IMR-90 (cell line): ENCODE measurements around the gene WWC2. TPM values are rescaled to one million over a fixed set of nuclear protein-coding genes. Genes with fewer than 3 reads are reported as not detected.

Experiments used
- ATAC-seq: fragments of 200-7000 bp; cut with Tn5 transposase; 2 replicates; pipeline ENCODE4 v1.9.1; 2020; ENCODE audit warnings: low read depth, mild to moderate bottlenecking, moderate library complexity
- BruUV-seq: library from RNA; stranded (reverse); fragments of 400-500 nt; replicated peaks from 2 replicates; lab custom pipeline; 2021; lab: Mats Ljungman, UMichigan
- CTCF ChIA-PET: fragments of 300-600 bp; formaldehyde crosslinking; extraction: SDS; loops from one replicate; lab custom pipeline; 2021; ENCODE audit warnings: antibody characterized with exemption; lab: Yijun Ruan, JAX
- POLR2A ChIA-PET: fragments of 300-600 bp; sonication (Branson Sonifier 250); formaldehyde crosslinking; loops from one replicate; lab custom pipeline; 2022; ENCODE audit warnings: antibody characterized with exemption; ENCODE audit not compliant: unreplicated experiment; lab: Charles Lee
- DNase-seq: peaks from one replicate; pipeline ENCODE4 v3.0.0; 2013
- H2AFZ ChIP-seq: replicated peaks from 2 replicates; pipeline ENCODE3; 2013; ENCODE audit warnings: low read length, mild to moderate bottlenecking; ENCODE audit not compliant: poor library complexity
- H2AK5ac ChIP-seq: 2 replicates; pipeline ENCODE4 v1.6.1; 2013; ENCODE audit warnings: low read depth, low read length, inconsistent platforms
- H2AK9ac ChIP-seq: replicated peaks from 2 replicates; pipeline ENCODE3; 2013; ENCODE audit warnings: mild to moderate bottlenecking, low read depth, low read length, moderate library complexity; ENCODE audit not compliant: poor library complexity
- H2BK120ac ChIP-seq: 2 replicates; pipeline ENCODE4 v1.6.1; 2013; ENCODE audit warnings: low read depth, low read length, inconsistent platforms
- H2BK15ac ChIP-seq: 3 replicates; pipeline ENCODE4 v1.6.1; 2013; ENCODE audit warnings: low read depth, low read length, inconsistent platforms
- H2BK20ac ChIP-seq: 2 replicates; pipeline ENCODE4 v1.6.1; 2013; ENCODE audit warnings: low read depth, mild to moderate bottlenecking, inconsistent platforms, low read length, moderate library complexity
- H2BK5ac ChIP-seq: 2 replicates; pipeline ENCODE4 v1.6.1; 2013; ENCODE audit warnings: mild to moderate bottlenecking, low read depth, low read length, inconsistent platforms; ENCODE audit not compliant: poor library complexity, severe bottlenecking
- H3K14ac ChIP-seq: replicated peaks from 2 replicates; pipeline ENCODE4 v1.6.1; 2013; ENCODE audit warnings: low read depth, low read length, inconsistent platforms
- H3K18ac ChIP-seq: 2 replicates; pipeline ENCODE4 v1.6.1; 2013; ENCODE audit warnings: low read depth, low read length, control low read depth
- H3K23ac ChIP-seq: 2 replicates; pipeline ENCODE4 v1.6.1; 2013; ENCODE audit warnings: low read depth, low read length, inconsistent platforms
- H3K27ac ChIP-seq: 2 replicates; pipeline ENCODE4 v1.5.1; 2013; ENCODE audit warnings: mild to moderate bottlenecking, control low read depth, low read length; ENCODE audit not compliant: insufficient read depth
- H3K27me3 ChIP-seq: 2 replicates; pipeline ENCODE4 v1.6.1; 2013; ENCODE audit warnings: low read length; ENCODE audit not compliant: control insufficient read depth, insufficient read depth
- H3K36me3 ChIP-seq: 2 replicates; pipeline ENCODE4 v1.6.1; 2013; ENCODE audit warnings: low read length, mixed read lengths; ENCODE audit not compliant: control insufficient read depth, insufficient read depth
- H3K4ac ChIP-seq: 2 replicates; pipeline ENCODE4 v1.6.1; 2013; ENCODE audit warnings: low read depth, low read length, inconsistent platforms
- H3K4me1 ChIP-seq: 2 replicates; pipeline ENCODE4 v1.6.1; 2013; ENCODE audit warnings: low read length, mixed read lengths; ENCODE audit not compliant: control insufficient read depth, insufficient read depth
- H3K4me2 ChIP-seq: 2 replicates; pipeline ENCODE4 v1.6.1; 2013; ENCODE audit warnings: low read depth, mild to moderate bottlenecking, control low read depth, low read length, moderate library complexity
- H3K4me3 ChIP-seq: 2 replicates; pipeline ENCODE4 v1.5.1; 2013; ENCODE audit warnings: low read depth, mild to moderate bottlenecking, control low read depth, low read length, moderate library complexity; ENCODE audit not compliant: insufficient read depth
- H3K56ac ChIP-seq: 2 replicates; pipeline ENCODE4 v1.6.1; 2013; ENCODE audit warnings: low read length, inconsistent platforms; ENCODE audit not compliant: insufficient read depth; ENCODE audit errors: extremely low read depth
- H3K79me1 ChIP-seq, 2 experiments: 2 replicates each; pipeline ENCODE4 v1.6.1; 2013; ENCODE audit warnings: low read length in 2 of 2, inconsistent platforms in 1 of 2, low read depth in 1 of 2
- H3K9ac ChIP-seq: 2 replicates; pipeline ENCODE4 v1.6.1; 2013; ENCODE audit warnings: low read depth, low read length, control low read depth
- H3K9me1 ChIP-seq: 2 replicates; pipeline ENCODE4 v1.6.1; 2013; ENCODE audit warnings: low read length, inconsistent platforms; ENCODE audit not compliant: insufficient read depth
- H3K9me3 ChIP-seq: 2 replicates; pipeline ENCODE4 v1.6.1; 2013; ENCODE audit warnings: low read length; ENCODE audit not compliant: control insufficient read depth, insufficient read depth
- H4K20me1 ChIP-seq: 2 replicates; pipeline ENCODE4 v1.6.1; 2013; ENCODE audit warnings: low read length, inconsistent platforms; ENCODE audit not compliant: insufficient read depth
- H4K5ac ChIP-seq: 2 replicates; pipeline ENCODE4 v1.6.1; 2013; ENCODE audit warnings: mild to moderate bottlenecking, low read depth, low read length, control low read depth
- H4K8ac ChIP-seq, 2 experiments: 2 replicates each; pipeline ENCODE4 v1.6.1; 2013; ENCODE audit warnings: low read depth in 2 of 2, low read length in 2 of 2, control low read depth in 1 of 2, inconsistent platforms in 1 of 2
- H4K91ac ChIP-seq: 2 replicates; pipeline ENCODE4 v1.6.1; 2013; ENCODE audit warnings: low read depth, low read length, inconsistent platforms; ENCODE audit not compliant: insufficient read depth
- CEBPB ChIP-seq: IDR thresholded peaks from 2 replicates; pipeline ENCODE4 v1.6.1; 2012; ENCODE audit warnings: low read depth, low read length, improper control_type of control experiment
- MAZ ChIP-seq: IDR thresholded peaks from 2 replicates; pipeline ENCODE4 v1.6.1; 2012; ENCODE audit warnings: low read depth, mild to moderate bottlenecking, low read length, improper control_type of control experiment, moderate library complexity, borderline replicate concordance
- RFX5 ChIP-seq: IDR thresholded peaks from 2 replicates; pipeline ENCODE4 v1.8.0; 2012; ENCODE audit warnings: low read depth, mild to moderate bottlenecking, low read length, moderate library complexity
- WGBS, 2 experiments: methylation state at CpG; one replicate each; pipeline versions ENCODE4 v1.1.5 to v1.1.7; 2013; ENCODE audit warnings: missing lambda C conversion rate in 2 of 2; ENCODE audit not compliant: insufficient read length in 1 of 2; ENCODE audit errors: extremely low coverage in 2 of 2; 5-methylcytosine and 5-hydroxymethylcytosine counted together
- dilution Hi-C: fragments of 300-500 bp; cut with HindIII; formaldehyde crosslinking; loops from one replicate; pipeline ENCODE4 v1.14.3; 2018; ENCODE audit warnings: low sequenced_read_pairs; ENCODE audit not compliant: unreplicated experiment
- in situ Hi-C: fragments of 300-500 bp; cut with MboI; formaldehyde crosslinking; loops from 3 replicates; pipeline ENCODE4 v1.14.3; 2019; ENCODE audit warnings: low sequenced_read_pairs, inconsistent platforms, mixed read lengths
- intact Hi-C: fragments of 100-400 bp; cut with micrococcal nuclease; formaldehyde crosslinking; loops from 2 replicates; pipeline ENCODE4 v1.10.0; 2022
- polyA plus RNA-seq, 3 experiments: library from polyadenylated mRNA; depleted of rRNA; stranded (reverse); fragments of >200 nt; gene quantifications; 2 replicates each; pipeline ENCODE4 v1.2.3, GENCODE V29; 2012; ENCODE audit warnings: low replicate concordance in 1 of 3
- total RNA-seq: library from RNA; depleted of rRNA; stranded (reverse); fragments of >200 nt; gene quantifications from 2 replicates; pipeline ENCODE4 v1.2.3, GENCODE V29; 2012

WWC2 gene
- total and polyA plus RNA-seq, 2 of the 4 experiments (the other 2 are of a cell fraction), result 26.6 to 27.4 TPM

- DNase-seq (peak; percentile 50), ATAC-seq (peak; percentile 59)
Observed at GRCh38 chr4:183347566-183347965, 248.5 kb downstream of the WWC2 start.

More at GRCh38 chr4:183347566-183347965, 248.5 kb downstream of the WWC2 start:
- ChIA-PET POLR2A (no interaction called here), CTCF (no interaction called here)
- Histone ChIP-seq H3K9me3 (no peaks in the 10 kb centered on the region), H2AFZ (peak overlapping the region; percentile 79), H3K9ac (no peak overlapping the region), H2BK15ac (peak overlapping the region; percentile 60; the same call in 1 of the 3 replicates), H3K36me3 (no peaks in the 10 kb centered on the region), H2BK120ac (peak overlapping the region; percentile 89), H3K27ac (peak overlapping the region; percentile 6; the same call in 1 of the 2 replicates), H3K9me1 (0 out of 2 replicates have a peak, but pooled peaks cover 5% of the 10 kb centered on the region), H4K5ac (peak overlapping the region; percentile 21; the same call in 1 of the 2 replicates), H2BK20ac (peak overlapping the region; percentile 92), H4K8ac (peak overlapping the region; percentile 4 to 53; a peak in 3 of 4 replicates), H2BK5ac (peak overlapping the region; percentile 62), H2AK5ac (peak overlapping the region; percentile 86), H3K4me3 (no peak overlapping the region), H3K4ac (peak overlapping the region; percentile 81), H3K27me3 (no peaks in the 10 kb centered on the region), H4K20me1 (no peaks in the 10 kb centered on the region), H3K4me1 (peaks cover 10% of the 10 kb centered on the region; the same call in 1 of the 2 replicates), H3K79me1 (no peaks in the 10 kb centered on the region), H2AK9ac (peak overlapping the region; percentile 6), H3K18ac (peak overlapping the region; percentile 39; the same call in 1 of the 2 replicates), H3K23ac (peak overlapping the region; percentile 79; the same call in 1 of the 2 replicates), H4K91ac (peak overlapping the region; percentile 72), H3K4me2 (no peak overlapping the region), H3K56ac (no peak overlapping the region), H3K14ac (peak overlapping the region; percentile 72; the same call in 1 of the 2 replicates)
- in situ Hi-C loops, result no loop called here
- TF ChIP-seq MAZ (peak; percentile 23; the same call in 1 of the 2 replicates), RFX5 (no peak), CEBPB (peak; percentile 85)
- 67% methylated on average over 1 of the region's 4 CpGs; no CpG with 5 or more reads in 1 of the 2 experiments for WGBS, 2 experiments
- intact Hi-C loops, result no loop called here
- dilution Hi-C loops, result no loop called here
- BruUV-seq, result no TSS peak
